SK-N-SH (cell line): ENCODE measurements around the gene MET.

Experiments used
- EP300 ChIP-seq, 2 experiments: IDR thresholded peaks; 2 replicates each; pipeline versions ENCODE4 v1.4.0 to v1.6.1; 2012; ENCODE audit warnings: borderline replicate concordance in 1 of 2, low read depth in 1 of 2, low read length in 1 of 2
- EZH2phosphoT487 ChIP-seq: fragments of 200-600 bp; sonication (generic); IDR thresholded peaks from 2 replicates; pipeline ENCODE4 v1.6.1; 2017; ENCODE audit warnings: low read depth, mixed run types, mild to moderate bottlenecking, antibody characterized with exemption, moderate library complexity, borderline replicate concordance
- GABPA ChIP-seq: IDR thresholded peaks from 2 replicates; pipeline ENCODE4 v1.4.0; 2012; ENCODE audit warnings: low read depth, mild to moderate bottlenecking
- JUND ChIP-seq: IDR thresholded peaks from 2 replicates; pipeline ENCODE4 v1.4.0; 2012
- POLR2AphosphoS5 ChIP-seq: IDR thresholded peaks from 2 replicates; pipeline ENCODE4 v1.6.1; 2012; ENCODE audit warnings: low read depth, low read length
- TF ChIP-seq, protein P1 (sequence below): fragments of 200-600 bp; sonication (generic); IDR thresholded peaks from 2 replicates; pipeline ENCODE4 v1.6.1; 2017; ENCODE audit warnings: antibody characterized with exemption, mild to moderate bottlenecking, moderate library complexity
- TF ChIP-seq, protein P2 (sequence below): fragments of 150-350 bp; IDR thresholded peaks from 2 replicates; pipeline ENCODE4 v1.6.1; 2017; ENCODE audit warnings: antibody characterized with exemption, low read length, low read depth, borderline replicate concordance
- TF ChIP-seq, protein P3 (sequence below): IDR thresholded peaks from 2 replicates; pipeline ENCODE4 v1.4.0; 2012; ENCODE audit warnings: low read depth

DNA sequence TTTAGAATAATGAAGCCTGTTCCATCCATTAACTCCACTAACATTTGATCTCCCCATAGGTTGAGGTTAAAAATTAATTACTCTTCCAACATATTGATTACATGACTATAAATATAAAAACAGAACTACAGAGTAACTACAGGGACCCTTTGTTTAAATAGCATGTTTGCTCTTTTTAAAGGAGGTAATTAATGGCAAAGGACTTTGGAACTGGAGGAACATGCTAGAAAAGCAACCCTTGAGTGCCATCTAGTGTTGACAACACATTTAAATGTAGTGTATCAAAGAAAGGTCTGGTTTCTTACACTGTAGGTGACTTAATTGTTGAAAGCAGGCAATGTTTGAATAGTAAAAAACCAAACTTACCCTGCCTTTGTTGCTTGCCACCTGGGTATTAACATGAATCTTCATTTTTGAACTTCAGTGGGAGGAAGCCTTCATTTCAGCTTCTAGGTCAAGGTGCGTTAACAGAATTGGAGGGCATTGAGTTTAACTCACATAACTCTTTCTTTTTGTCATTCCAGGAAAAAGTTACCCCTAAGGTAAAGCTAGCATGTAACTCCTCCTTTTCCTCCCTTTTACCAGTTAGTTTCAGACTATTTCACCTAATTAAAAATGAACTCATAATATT is 137.8 kb downstream of the MET start:
- TF ChIP-seq, protein P1, sequence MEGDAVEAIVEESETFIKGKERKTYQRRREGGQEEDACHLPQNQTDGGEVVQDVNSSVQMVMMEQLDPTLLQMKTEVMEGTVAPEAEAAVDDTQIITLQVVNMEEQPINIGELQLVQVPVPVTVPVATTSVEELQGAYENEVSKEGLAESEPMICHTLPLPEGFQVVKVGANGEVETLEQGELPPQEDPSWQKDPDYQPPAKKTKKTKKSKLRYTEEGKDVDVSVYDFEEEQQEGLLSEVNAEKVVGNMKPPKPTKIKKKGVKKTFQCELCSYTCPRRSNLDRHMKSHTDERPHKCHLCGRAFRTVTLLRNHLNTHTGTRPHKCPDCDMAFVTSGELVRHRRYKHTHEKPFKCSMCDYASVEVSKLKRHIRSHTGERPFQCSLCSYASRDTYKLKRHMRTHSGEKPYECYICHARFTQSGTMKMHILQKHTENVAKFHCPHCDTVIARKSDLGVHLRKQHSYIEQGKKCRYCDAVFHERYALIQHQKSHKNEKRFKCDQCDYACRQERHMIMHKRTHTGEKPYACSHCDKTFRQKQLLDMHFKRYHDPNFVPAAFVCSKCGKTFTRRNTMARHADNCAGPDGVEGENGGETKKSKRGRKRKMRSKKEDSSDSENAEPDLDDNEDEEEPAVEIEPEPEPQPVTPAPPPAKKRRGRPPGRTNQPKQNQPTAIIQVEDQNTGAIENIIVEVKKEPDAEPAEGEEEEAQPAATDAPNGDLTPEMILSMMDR = peak; percentile 91
- TF ChIP-seq POLR2AphosphoS5 (no peak), GABPA (no peak), EP300 (IDR thresholded peaks at IDR 0.05; ENCODE audit: borderline replicate concordance in 1 of 2, low read depth in 1 of 2, low read length in 1 of 2) (no peak), EZH2phosphoT487 (no peak), JUND (no peak)
- TF ChIP-seq, protein P2, sequence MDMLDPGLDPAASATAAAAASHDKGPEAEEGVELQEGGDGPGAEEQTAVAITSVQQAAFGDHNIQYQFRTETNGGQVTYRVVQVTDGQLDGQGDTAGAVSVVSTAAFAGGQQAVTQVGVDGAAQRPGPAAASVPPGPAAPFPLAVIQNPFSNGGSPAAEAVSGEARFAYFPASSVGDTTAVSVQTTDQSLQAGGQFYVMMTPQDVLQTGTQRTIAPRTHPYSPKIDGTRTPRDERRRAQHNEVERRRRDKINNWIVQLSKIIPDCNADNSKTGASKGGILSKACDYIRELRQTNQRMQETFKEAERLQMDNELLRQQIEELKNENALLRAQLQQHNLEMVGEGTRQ = no peak
- TF ChIP-seq, protein P3, sequence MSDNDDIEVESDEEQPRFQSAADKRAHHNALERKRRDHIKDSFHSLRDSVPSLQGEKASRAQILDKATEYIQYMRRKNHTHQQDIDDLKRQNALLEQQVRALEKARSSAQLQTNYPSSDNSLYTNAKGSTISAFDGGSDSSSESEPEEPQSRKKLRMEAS = no peak
